DOHH2 (cell line): Measurements from ENCODE around the gene IMMP2L.

ENCODE experiments used
- EZH2phosphoT487 ChIP-seq: fragments of 200-600 bp; sonication (generic); IDR thresholded peaks from 2 replicates; pipeline ENCODE4 v1.6.1; 2017; ENCODE audit warnings: borderline replicate concordance, mild to moderate bottlenecking, antibody characterized with exemption, low read length, moderate library complexity, mixed read lengths
- TF ChIP-seq, protein P1 (sequence below): fragments of 200-600 bp; sonication (generic); IDR thresholded peaks from one replicate; pipeline ENCODE4 v1.5.1; 2014; ENCODE audit warnings: antibody characterized with exemption, mild to moderate bottlenecking, low read depth, low read length; ENCODE audit not compliant: poor library complexity, severe bottlenecking

GRCh38 chr7:111510062-111510461 lies 52.2 kb downstream of the IMMP2L start:
- TF ChIP-seq, protein P1, sequence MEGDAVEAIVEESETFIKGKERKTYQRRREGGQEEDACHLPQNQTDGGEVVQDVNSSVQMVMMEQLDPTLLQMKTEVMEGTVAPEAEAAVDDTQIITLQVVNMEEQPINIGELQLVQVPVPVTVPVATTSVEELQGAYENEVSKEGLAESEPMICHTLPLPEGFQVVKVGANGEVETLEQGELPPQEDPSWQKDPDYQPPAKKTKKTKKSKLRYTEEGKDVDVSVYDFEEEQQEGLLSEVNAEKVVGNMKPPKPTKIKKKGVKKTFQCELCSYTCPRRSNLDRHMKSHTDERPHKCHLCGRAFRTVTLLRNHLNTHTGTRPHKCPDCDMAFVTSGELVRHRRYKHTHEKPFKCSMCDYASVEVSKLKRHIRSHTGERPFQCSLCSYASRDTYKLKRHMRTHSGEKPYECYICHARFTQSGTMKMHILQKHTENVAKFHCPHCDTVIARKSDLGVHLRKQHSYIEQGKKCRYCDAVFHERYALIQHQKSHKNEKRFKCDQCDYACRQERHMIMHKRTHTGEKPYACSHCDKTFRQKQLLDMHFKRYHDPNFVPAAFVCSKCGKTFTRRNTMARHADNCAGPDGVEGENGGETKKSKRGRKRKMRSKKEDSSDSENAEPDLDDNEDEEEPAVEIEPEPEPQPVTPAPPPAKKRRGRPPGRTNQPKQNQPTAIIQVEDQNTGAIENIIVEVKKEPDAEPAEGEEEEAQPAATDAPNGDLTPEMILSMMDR, result no peak
- no peak for TF ChIP-seq EZH2phosphoT487
